Measurements from ENCODE around the gene HBD.

GRCh38 chr11:5196067-5196466 lies 38.2 kb downstream of the HBD start:
- no peak for TF ChIP-seq CTCF (IDR thresholded peaks at IDR 0.05; ENCODE audit: low read length)
- TF ChIP-seq EZH2phosphoT487 (IDR thresholded peaks at IDR 0.05; ENCODE audit: low read length) = no peak
- TF ChIP-seq EZH2 (optimal IDR thresholded peaks at IDR 0.05; ENCODE audit: low read depth, low read length) = no peak
